ENCODE results near the gene LIPJ. TPM values are rescaled to one million over a fixed set of nuclear protein-coding genes. Genes with fewer than 3 reads are reported as not detected.

Gene LIPJ
- total RNA-seq, 4 donors from 2014 or later: 0.19 to 0.47 (median 0.46) TPM; not detected in 1

DNA sequence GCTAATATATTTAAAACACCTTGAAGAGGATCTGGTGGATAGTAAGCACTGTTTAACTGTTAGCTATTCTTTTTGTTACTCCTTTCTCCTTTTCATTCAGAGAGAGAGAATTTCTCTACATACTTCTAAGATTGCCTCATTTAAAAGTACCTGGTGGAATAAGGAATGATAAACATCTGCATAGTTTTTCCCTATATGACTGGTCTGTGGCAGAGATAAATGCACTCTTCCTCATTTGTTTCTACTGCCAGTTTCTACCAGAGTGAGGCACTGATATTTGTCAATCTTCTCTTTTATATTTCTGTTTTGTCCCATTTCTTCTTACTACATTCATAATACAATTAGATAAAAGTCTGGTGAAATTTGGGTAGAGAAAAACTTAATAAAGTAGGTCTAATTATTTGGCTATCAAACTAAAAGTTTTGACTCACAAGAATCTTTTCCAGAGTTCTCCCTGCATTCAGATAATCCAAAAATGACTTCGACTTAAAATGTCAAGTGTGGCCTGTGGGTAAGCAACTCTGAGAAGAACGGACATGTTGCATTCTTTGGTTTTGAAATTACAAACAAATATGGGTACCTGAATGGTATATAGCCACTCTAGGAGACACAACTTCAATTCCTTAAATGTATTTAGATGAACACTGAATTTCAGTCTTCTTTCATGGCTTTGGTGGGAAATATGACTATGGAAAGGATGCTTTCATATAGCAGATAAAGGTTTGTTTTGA is 42.3 kb upstream of the LIPJ start:
- TF ChIP-seq, protein P1, sequence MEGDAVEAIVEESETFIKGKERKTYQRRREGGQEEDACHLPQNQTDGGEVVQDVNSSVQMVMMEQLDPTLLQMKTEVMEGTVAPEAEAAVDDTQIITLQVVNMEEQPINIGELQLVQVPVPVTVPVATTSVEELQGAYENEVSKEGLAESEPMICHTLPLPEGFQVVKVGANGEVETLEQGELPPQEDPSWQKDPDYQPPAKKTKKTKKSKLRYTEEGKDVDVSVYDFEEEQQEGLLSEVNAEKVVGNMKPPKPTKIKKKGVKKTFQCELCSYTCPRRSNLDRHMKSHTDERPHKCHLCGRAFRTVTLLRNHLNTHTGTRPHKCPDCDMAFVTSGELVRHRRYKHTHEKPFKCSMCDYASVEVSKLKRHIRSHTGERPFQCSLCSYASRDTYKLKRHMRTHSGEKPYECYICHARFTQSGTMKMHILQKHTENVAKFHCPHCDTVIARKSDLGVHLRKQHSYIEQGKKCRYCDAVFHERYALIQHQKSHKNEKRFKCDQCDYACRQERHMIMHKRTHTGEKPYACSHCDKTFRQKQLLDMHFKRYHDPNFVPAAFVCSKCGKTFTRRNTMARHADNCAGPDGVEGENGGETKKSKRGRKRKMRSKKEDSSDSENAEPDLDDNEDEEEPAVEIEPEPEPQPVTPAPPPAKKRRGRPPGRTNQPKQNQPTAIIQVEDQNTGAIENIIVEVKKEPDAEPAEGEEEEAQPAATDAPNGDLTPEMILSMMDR (IDR thresholded peaks at IDR 0.05): no peak
- ATAC-seq (ENCODE audit: low FRiP score) (no peak), DNase-seq (ENCODE audit: low spot score) (no peak)

DNA sequence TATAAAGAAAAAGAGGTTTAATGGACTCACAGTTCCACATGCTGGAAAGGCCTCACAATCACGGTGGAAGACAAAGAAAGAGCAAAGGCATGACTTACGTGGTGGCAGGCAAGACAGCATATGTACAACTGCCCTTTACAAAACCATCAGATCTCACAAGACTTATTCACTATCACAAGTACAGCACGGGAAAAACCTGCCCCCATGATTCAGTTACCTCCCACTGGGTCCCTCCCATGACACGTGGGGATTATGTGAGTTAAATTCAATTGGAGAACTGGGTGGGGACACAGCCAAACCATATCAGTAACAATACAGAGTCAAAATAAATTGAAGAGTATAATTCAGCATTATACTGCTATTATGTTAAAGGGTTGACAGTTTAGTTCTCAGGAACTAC is 41.2 kb upstream of the LIPJ start:
- DNase-seq (ENCODE audit: low spot score) (no peak), ATAC-seq (ENCODE audit: low FRiP score) (no peak)
- TF ChIP-seq, protein P1 (IDR thresholded peaks at IDR 0.05): no peak

DNA sequence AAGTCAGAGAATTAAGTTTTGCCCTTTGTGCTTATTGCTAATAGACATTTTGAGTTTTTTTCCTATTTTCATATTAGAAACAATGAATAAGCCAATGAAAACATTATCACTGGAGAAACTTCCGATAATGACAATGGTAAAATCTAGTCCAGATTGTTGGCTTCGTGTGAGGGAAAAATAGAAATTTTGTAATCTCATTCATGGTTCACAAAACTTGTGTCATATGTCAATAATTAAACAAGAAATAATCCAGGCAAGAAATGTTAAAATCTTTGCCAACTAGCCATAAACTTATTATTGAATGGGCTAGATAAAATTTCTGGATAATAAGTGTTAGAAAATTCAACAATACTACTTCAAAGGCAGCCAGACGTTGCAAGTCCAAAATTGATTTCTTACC is 40.1 kb upstream of the LIPJ start:
- no peak for ATAC-seq (ENCODE audit: low FRiP score)
- DNase-seq (ENCODE audit: low spot score): no peak
- TF ChIP-seq, protein P1 (IDR thresholded peaks at IDR 0.05): no peak

DNA sequence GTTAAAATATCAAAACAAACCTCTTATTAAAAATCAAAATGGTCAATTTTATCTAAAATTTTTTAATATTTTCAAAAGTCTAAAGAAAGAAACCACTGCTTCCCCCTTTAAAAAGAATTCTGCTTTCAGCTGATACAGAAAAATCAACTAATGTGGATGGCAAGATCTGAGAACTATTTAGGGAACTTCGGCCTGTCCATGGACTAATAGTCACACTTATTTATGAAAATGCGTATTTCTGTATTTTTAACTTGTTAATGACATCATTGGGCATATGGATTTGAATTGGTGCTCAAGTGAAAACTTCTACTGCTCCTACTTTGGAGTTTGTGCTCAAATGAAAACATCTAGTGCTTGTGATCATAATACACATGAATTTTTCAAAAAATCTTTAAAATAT is 35.3 kb upstream of the LIPJ start:
- TF ChIP-seq, protein P1 (IDR thresholded peaks at IDR 0.05): no peak
- DNase-seq (ENCODE audit: low spot score) (no peak), ATAC-seq (ENCODE audit: low FRiP score) (no peak)

DNA sequence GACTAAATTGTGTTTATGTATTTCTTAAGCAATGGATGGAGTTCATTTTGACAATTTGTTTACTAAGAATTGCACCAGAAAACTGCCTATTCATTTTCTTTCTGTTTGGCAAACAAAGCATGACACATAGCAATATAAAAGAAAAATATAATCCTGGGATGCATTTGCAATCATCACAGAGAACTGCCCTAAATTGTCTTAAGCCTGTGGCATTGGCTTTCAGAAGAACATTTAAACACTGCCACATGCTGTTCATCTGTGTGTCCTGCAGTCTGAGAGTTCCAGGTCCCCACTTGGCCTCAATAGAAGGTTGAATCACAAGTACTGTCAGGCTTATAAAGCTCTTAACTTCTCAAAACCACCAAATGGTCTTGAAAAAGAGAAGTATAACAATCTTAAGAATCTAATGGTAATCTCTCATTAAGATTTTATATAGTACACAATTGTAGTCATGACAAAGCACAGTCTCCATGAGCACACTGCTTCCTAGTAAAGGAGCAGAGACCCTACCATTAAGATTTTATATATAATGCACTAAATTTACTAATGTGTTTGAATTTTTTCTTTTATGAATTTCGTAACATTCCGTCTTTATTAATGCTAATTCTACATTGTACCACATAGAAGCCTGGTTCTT is 33.3 kb upstream of the LIPJ start:
- no peak for DNase-seq (ENCODE audit: low spot score)
- peak; percentile 82 for ATAC-seq (ENCODE audit: low FRiP score)
- TF ChIP-seq, protein P1 (IDR thresholded peaks at IDR 0.05): peak in 2 of 3 donors; percentile 45 to 52

DNA sequence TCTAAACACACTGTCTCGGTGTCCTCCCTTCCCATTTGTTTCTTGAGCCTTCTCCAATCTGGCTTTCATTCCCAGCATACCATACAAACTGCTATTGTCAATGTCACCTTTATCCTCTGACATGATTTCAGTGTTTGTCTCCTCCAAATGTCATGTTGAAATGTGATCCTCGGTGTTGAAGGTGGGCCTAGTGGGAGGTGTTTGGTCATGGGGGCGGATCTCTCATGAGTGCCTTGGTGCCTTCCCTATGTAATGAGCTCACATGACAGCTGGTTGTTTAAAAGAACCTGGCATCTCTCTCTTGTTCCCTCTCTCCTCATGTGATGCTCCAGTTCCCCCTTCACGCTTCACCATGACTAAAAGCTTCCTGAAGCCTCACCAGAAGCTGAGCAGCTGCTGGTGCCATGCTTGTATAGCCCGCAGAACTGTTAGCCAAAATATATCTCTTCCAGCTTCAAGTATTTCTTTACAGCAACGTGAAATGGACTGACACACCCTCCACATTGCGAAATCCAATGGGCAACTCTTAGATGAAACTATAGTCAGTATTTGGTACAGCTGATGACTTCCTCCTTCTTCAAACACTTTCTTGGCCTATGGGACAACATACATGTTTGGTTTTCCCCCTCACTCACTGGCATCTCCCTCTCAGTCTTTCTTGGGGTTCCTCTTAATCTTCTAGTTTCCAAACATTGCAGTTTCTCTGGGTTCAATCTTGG is 31.2 kb upstream of the LIPJ start:
- TF ChIP-seq, protein P1 (IDR thresholded peaks at IDR 0.05): no peak
- ATAC-seq (ENCODE audit: low FRiP score): no peak
- DNase-seq (ENCODE audit: low spot score): no peak
